Thymus (tissue), 11 donors: ENCODE data around the gene ANGPT4. TPM values are rescaled to one million over a fixed set of nuclear protein-coding genes. Genes with fewer than 3 reads are reported as not detected.

Experiments
- DNase-seq, 9 donors: peaks; one replicate each; pipeline ENCODE4 v3.0.0-alpha.2; 2013; ENCODE audit warnings: low spot score in 9 of 9, low read depth in 6 of 9, missing footprints in 1 of 9
- H3K27ac ChIP-seq, 2 donors: one replicate each; pipeline ENCODE4 v1.5.1; 2013; ENCODE audit warnings: control low read depth in 1 of 2, low read depth in 1 of 2, low read length in 1 of 2, mild to moderate bottlenecking in 1 of 2, moderate library complexity in 1 of 2
- H3K27me3 ChIP-seq, 2 donors: one replicate each; pipeline ENCODE4 v1.5.1; 2013; ENCODE audit warnings: low read length in 1 of 2; ENCODE audit not compliant: control insufficient read depth in 2 of 2, insufficient read depth in 1 of 2
- H3K36me3 ChIP-seq, 2 donors: one replicate each; pipeline ENCODE4 v1.5.1; 2013; ENCODE audit warnings: low read length in 1 of 2, mild to moderate bottlenecking in 1 of 2, moderate library complexity in 1 of 2; ENCODE audit not compliant: control insufficient read depth in 2 of 2, insufficient read depth in 2 of 2
- H3K4me1 ChIP-seq, 2 donors: one replicate each; pipeline ENCODE4 v1.5.1; 2013; ENCODE audit warnings: low read length in 2 of 2; ENCODE audit not compliant: control insufficient read depth in 2 of 2, insufficient read depth in 2 of 2
- H3K4me3 ChIP-seq, 2 donors: one replicate each; pipeline ENCODE4 v1.5.1; 2013; ENCODE audit warnings: low read length in 2 of 2, control low read depth in 1 of 2, mild to moderate bottlenecking in 1 of 2
- H3K9me3 ChIP-seq, 2 donors: one replicate each; pipeline ENCODE4 v1.5.1; 2013; ENCODE audit warnings: low read length in 1 of 2, mild to moderate bottlenecking in 1 of 2; ENCODE audit not compliant: control insufficient read depth in 2 of 2, insufficient read depth in 1 of 2
- WGBS: extraction: QIAGEN DNeasy Blood & Tissue Kit; methylation state at CpG from one replicate; pipeline ENCODE4 v1.1.7; 2013; 5-methylcytosine and 5-hydroxymethylcytosine counted together
- polyA plus RNA-seq: library from polyadenylated mRNA; stranded (reverse); fragments of 200-250 nt; gene quantifications from one replicate; pipeline ENCODE4 v1.2.3, GENCODE V29; 2013
- total RNA-seq: library from RNA; stranded (reverse); fragments of 120-200 nt; gene quantifications from one replicate; pipeline ENCODE4 v1.2.4, GENCODE V29; 2013
- donor health status: healthy.

Gene ANGPT4
- total and polyA plus RNA-seq, 2 donors, result under 0.01 to 0.34 TPM

GRCh38 chr20:875115-875514 lies 41.0 kb downstream of the ANGPT4 start:
- 93% methylated on average over 4 of the region's 4 CpGs for WGBS
- DNase-seq, result no peak
- peaks cover 0 to 3% of the 10 kb centered on the region in 2 donors for H3K4me1 ChIP-seq
- H3K27ac ChIP-seq, result no peak overlapping the region
- H3K9me3 ChIP-seq, result no peaks in the 10 kb centered on the region
- H3K4me3 ChIP-seq, result no peak overlapping the region
- H3K27me3 ChIP-seq, result peaks cover 0 to 2% of the 10 kb centered on the region in 2 donors
- H3K36me3 ChIP-seq, result no peaks in the 10 kb centered on the region

DNA sequence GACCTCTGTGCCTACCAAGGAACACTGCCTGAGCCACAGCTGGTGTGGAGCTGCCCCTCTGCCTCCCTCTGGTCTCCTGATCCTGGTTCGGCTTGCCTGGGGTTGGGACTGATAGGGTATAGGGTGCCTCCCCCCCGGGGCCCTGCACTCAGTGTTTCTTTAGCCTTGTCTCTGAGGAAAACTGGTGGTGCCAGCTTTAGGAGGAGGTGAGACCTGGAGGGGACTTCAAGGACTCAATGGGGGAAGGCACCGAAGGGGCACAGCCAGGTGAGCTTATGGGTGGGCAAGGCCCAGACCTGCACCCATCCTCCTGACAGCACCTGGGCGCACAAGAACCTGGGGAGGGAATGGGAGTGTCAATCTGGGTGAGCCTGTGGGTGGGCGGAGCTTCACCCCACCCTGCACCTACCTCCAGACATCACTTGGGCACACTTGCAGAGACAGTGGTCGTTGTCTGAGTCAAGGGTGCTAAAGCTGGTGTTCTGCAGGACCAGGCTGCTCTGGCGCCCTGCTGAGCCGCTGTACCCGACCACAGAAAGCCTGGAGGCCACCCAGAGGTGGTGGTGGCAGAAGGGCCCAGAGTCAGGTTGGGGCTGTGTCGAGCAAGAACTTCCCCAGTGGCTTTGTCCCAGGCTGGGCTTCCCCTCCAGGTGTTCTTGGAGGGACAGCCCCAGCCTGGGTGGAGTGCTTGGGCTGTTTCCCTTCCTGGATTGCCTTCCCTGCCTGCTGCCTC lies 42.1 kb downstream of the ANGPT4 start:
- Histone ChIP-seq H3K36me3 (no peaks in the 10 kb centered on the region), H3K9me3 (no peaks in the 10 kb centered on the region), H3K4me1 (peaks cover 0 to 3% of the 10 kb centered on the region in 2 donors), H3K27ac (no peak overlapping the region), H3K27me3 (no peaks in the 10 kb centered on the region), H3K4me3 (no peak overlapping the region)
- DNase-seq, result no peak
- WGBS, result 86% methylated on average over 10 of the region's 10 CpGs

GRCh38 chr20:872855-873520 lies 43.1 kb downstream of the ANGPT4 start:
- no peaks in the 10 kb centered on the region for H3K27me3 ChIP-seq
- no peaks in the 10 kb centered on the region for H3K9me3 ChIP-seq
- H3K27ac ChIP-seq, result no peak overlapping the region
- DNase-seq, result no peak
- H3K4me3 ChIP-seq, result no peak overlapping the region
- 84% methylated on average over 20 of the region's 20 CpGs for WGBS
- H3K36me3 ChIP-seq, result no peaks in the 10 kb centered on the region
- H3K4me1 ChIP-seq, result peaks cover 0 to 3% of the 10 kb centered on the region in 2 donors

DNA sequence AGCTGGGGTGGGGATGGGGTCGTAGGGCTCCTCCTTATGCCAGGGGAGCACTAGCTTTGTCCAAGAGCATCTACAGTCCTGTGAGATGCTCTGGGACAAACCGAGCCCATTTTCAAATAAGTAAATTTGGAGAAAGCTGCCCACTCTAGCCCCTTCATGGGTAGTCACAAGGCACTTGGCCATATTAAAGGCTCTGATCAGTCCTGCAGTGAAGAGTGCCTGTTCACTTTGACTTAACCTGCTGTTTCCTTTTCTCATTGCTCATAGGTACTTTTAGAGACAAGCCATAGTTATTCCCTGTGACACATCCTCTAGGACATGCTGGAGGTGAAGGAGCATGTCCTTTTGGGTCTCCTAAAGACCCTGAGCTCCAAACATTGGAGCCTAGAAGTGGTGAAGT lies 44.2 kb downstream of the ANGPT4 start:
- Histone ChIP-seq H3K36me3 (no peaks in the 10 kb centered on the region), H3K27me3 (no peaks in the 10 kb centered on the region), H3K4me3 (no peak overlapping the region), H3K27ac (no peak overlapping the region), H3K9me3 (no peaks in the 10 kb centered on the region), H3K4me1 (peaks cover 0 to 3% of the 10 kb centered on the region in 2 donors)
- DNase-seq, result no peak
- 64% methylated on average over 2 of the region's 2 CpGs for WGBS

DNA sequence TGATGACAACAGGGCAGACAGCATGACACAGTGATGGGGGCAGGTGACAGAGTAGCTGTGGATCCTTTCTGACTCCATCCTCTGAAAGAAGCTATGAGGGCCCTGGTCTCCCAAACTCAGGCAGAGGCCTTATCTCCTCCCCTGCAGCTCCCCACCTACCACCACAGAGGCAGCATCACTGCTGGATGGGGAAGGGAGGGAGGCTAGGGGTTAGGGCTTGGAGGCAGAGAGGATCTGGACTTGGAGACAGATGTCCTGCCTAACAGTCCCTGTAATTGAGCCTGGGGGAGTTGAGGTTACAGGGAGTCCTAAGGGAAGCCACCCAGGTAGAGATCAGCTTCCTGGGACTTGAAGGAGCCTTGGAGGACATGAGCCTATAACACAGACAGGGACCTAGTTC lies 44.7 kb downstream of the ANGPT4 start:
- no peak for DNase-seq
- H3K9me3 ChIP-seq, result no peaks in the 10 kb centered on the region
- H3K4me1 ChIP-seq, result peaks cover 0 to 3% of the 10 kb centered on the region in 2 donors
- no peak overlapping the region for H3K4me3 ChIP-seq
- H3K27ac ChIP-seq, result no peak overlapping the region
- no peaks in the 10 kb centered on the region for H3K36me3 ChIP-seq
- no peaks in the 10 kb centered on the region for H3K27me3 ChIP-seq

DNA sequence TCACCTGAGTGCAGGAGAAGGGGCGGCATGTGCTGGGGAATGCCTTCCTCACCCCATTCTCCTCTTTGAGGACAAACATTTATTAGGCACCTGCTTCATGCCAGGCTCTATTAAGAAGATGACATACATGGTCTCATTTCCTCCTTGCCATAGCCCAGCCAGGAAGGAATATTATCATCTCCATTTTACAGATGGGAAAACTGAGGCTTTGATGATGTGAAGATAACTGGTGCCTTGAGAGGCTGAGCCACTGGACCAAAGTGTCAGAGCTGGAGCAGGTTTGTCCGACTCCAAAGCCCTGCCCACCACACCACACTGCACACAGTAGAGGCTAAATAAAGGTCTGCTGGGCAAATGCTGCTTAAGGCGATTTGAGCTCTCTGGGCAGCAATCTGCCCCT lies 45.4 kb downstream of the ANGPT4 start:
- Histone ChIP-seq H3K27me3 (no peaks in the 10 kb centered on the region), H3K4me1 (peaks cover 0 to 3% of the 10 kb centered on the region in 2 donors), H3K9me3 (no peaks in the 10 kb centered on the region), H3K27ac (no peak overlapping the region), H3K4me3 (no peak overlapping the region), H3K36me3 (no peaks in the 10 kb centered on the region)
- WGBS, result 96% methylated on average over 3 of the region's 3 CpGs
- no peak for DNase-seq

DNA sequence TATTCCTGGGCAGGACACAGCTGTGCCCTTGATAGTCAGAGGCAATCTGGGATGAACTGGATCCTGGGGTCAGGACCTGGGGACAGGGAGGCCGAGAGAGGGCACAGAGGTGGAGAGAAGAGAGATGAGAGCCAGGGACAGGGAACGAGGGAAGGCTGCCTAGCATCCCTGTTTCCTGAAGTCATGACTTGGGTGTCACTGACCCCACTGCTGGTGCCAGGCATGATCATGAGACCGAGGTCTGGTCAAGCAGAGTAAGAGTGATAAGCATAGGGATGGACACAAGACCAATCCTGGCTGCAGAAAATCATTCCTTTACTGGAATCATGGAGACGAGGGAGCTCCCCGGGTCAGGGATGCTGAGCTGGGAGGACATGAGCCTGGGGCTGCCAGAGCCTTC lies 46.5 kb downstream of the ANGPT4 start:
- H3K4me3 ChIP-seq, result no peak overlapping the region

GRCh38 chr20:868279-868678 lies 47.9 kb downstream of the ANGPT4 start:
- Histone ChIP-seq H3K9me3 (no peaks in the 10 kb centered on the region), H3K36me3 (no peaks in the 10 kb centered on the region), H3K4me1 (no peaks in the 10 kb centered on the region), H3K27ac (no peak overlapping the region), H3K4me3 (no peak overlapping the region), H3K27me3 (no peaks in the 10 kb centered on the region)
- 94% methylated on average over 9 of the region's 9 CpGs for WGBS
- DNase-seq, result no peak

More for the DNA sequence above, 46.5 kb downstream of the ANGPT4 start:
- no peak for DNase-seq
- Histone ChIP-seq H3K27me3 (no peaks in the 10 kb centered on the region), H3K9me3 (no peaks in the 10 kb centered on the region), H3K36me3 (no peaks in the 10 kb centered on the region), H3K27ac (no peak overlapping the region), H3K4me1 (peaks cover 0 to 3% of the 10 kb centered on the region in 2 donors)
- WGBS, result 83% methylated on average over 5 of the region's 5 CpGs

DNA sequence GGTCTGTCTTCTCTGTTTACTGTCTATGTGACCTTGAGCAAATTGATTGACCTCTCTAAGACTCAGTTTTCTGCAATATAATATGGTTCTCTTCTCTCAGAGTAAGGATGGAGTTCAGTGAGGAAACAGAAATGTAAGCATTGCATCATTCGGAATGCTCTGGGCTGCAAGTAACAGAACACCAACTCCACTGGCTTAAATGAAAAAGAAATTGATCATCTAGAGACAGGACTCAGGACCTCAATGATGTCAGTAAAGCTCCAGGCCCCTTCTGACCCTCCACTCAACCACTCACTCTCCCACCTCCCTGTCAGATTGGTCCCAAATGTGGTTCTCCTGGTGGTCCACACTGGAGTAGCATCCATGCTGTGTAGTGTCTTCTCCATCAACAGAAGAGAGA lies 50.7 kb downstream of the ANGPT4 start:
- 96% methylated on average over 1 of the region's 1 CpG for WGBS
- H3K4me3 ChIP-seq, result no peak overlapping the region

More for the DNA sequence above, 50.7 kb downstream of the ANGPT4 start:
- Histone ChIP-seq H3K27ac (no peak overlapping the region), H3K4me1 (no peaks in the 10 kb centered on the region), H3K9me3 (no peaks in the 10 kb centered on the region), H3K36me3 (no peaks in the 10 kb centered on the region), H3K27me3 (no peaks in the 10 kb centered on the region)
- no peak for DNase-seq
